Thyroid gland (tissue), 4 donors: ENCODE measurements around the gene RO60.

Source experiments
- CTCF ChIP-seq, 6 experiments: fragments of 200-600 bp in 3 of 6; fragments of 450-650 bp in 3 of 6; sonication (generic) in 3 of 6; IDR thresholded peaks; one replicate each; pipeline ENCODE4 v1.5.1; 2016 to 2019; ENCODE audit warnings: antibody characterized with exemption in 6 of 6, mild to moderate bottlenecking in 2 of 6, inconsistent platforms in 1 of 6, moderate library complexity in 1 of 6
- POLR2A ChIP-seq, 2 donors: fragments of 450-650 bp; IDR thresholded peaks; one replicate each; pipeline ENCODE4 v1.6.1; 2017; ENCODE audit warnings: antibody characterized with exemption in 2 of 2, mild to moderate bottlenecking in 2 of 2, moderate library complexity in 1 of 2

- TF ChIP-seq CTCF (IDR thresholded peaks at IDR 0.05) (no peak), POLR2A (IDR thresholded peaks at IDR 0.05) (no peak)
Measured at GRCh38 chr1:193013005-193013404, 46.4 kb upstream of the RO60 start.
